GM19452 (cell line): ENCODE measurements around the gene SLC17A7.
"Not testable (repeated sequence)": the region's sequence is repeated elsewhere in the genome, so short reads cannot be mapped to it uniquely, and the experiment has no call there.

Experiments
- ATAC-seq: cut with Tn5 transposase; IDR thresholded peaks from one replicate; pipeline ENCODE4 v1.9.1; 2021; ENCODE audit not compliant: unreplicated experiment

The SLC17A7 gene

GRCh38 chr19:49470615-49470978, 29.3 kb upstream of the SLC17A7 start:
- no peak for ATAC-seq

GRCh38 chr19:49469828-49470614, 28.7 kb upstream of the SLC17A7 start:
- no peak for ATAC-seq

GRCh38 chr19:49468746-49469447, 27.6 kb upstream of the SLC17A7 start:
- no peak for ATAC-seq

GRCh38 chr19:49468199-49468598, 26.9 kb upstream of the SLC17A7 start:
- no peak for ATAC-seq

- ATAC-seq: no peak
These were observed 24.0 kb upstream of the SLC17A7 start for GRCh38 chr19:49465371-49465770.

GRCh38 chr19:49463960-49464740, 22.8 kb upstream of the SLC17A7 start:
- no peak for ATAC-seq

- no peak for ATAC-seq
These were observed 21.2 kb upstream of the SLC17A7 start for GRCh38 chr19:49462492-49462891.

GRCh38 chr19:49461656-49462055, 20.3 kb upstream of the SLC17A7 start:
- ATAC-seq: no peak

GRCh38 chr19:49461130-49461529, 19.8 kb upstream of the SLC17A7 start:
- ATAC-seq: not testable (repeated sequence)

- ATAC-seq: no peak
These were observed 18.1 kb upstream of the SLC17A7 start for GRCh38 chr19:49459388-49459787.

- ATAC-seq: no peak
These were observed 17.2 kb upstream of the SLC17A7 start for GRCh38 chr19:49458567-49458903.

- ATAC-seq: no peak
These were observed 15.0 kb upstream of the SLC17A7 start for GRCh38 chr19:49456326-49456725.

GRCh38 chr19:49455773-49456172, 14.4 kb upstream of the SLC17A7 start:
- no peak for ATAC-seq

GRCh38 chr19:49453757-49454240, 12.5 kb upstream of the SLC17A7 start:
- no peak for ATAC-seq

GRCh38 chr19:49453013-49453756, 11.9 kb upstream of the SLC17A7 start, which contains the start of gene ALDH16A1:
ALDH16A1 (plus strand) TSS chr19:49453225; CDS start chr19:49453332, 107 bp downstream.
- ATAC-seq: peak; percentile 88

GRCh38 chr19:49451430-49452181, 10.3 kb upstream of the SLC17A7 start, which contains the start of gene PIH1D1:
PIH1D1 (minus strand) TSS chr19:49451814; CDS start chr19:49451574, 240 bp downstream.
- peak; percentile 54 for ATAC-seq

- ATAC-seq: no peak
These were observed 9.1 kb upstream of the SLC17A7 start for GRCh38 chr19:49450405-49450804.

- no peak for ATAC-seq
These were observed 7.1 kb upstream of the SLC17A7 start for GRCh38 chr19:49448432-49448786.

GRCh38 chr19:49447485-49448431, 6.4 kb upstream of the SLC17A7 start:
- no peak for ATAC-seq
